Measurements from ENCODE around the gene TBC1D22B. TPM values are rescaled to one million over a fixed set of nuclear protein-coding genes. Genes with fewer than 3 reads are reported as not detected.

Gene TBC1D22B
- total RNA-seq, 4 donors from 2014 or later = 14.8 to 19.6 (median 17.6) TPM

DNA sequence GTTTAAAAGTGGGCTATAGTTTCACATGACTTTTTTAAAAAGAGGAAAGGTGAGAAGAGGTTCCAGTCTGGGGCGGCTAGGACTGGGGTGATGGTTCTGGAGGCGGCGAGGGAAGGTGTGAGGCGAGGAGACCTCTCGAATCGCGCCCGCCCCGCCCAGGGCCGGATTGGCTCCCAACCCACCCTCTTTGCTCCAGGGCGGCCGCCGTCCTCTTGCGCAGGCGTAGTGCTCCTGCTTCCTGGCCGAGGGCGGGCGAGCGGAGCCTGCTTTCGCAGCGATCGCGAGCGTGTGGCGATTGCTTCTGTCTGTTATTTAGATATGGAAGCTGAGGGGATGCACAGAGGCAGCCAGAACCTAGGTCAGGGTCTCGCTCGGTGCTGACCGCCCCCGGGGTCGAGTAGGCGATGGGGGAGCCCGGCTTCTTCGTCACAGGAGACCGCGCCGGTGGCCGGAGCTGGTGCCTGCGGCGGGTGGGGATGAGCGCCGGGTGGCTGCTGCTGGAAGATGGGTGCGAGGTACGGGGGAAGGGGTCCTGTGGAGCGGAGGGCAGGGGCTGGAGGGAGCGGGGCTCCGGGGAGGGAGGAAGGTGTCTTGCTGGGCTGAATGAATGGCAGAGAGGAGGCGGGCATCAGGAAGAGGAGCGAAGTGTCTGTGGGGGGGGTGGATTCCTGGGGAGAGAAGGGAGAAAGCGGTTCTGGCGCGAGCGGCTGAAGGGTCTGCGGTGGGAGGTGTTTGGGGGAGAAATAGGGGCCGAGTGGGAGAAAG, 96.4 kb downstream of the TBC1D22B start, which contains the start of gene RNF8:
TSS of gene RNF8 (plus strand) at position 223 of the 765 bp plus-strand sequence. CDS start at position 405, 182 bp downstream.
- DNase-seq (ENCODE audit: low spot score in 2 of 2) = peak; percentile 81 to 97
- intact Hi-C loops (cut with DNase I; ENCODE audit: low total_unique reads) = no loop called here
- WGBS, 2 donors = 0% methylated on average over 43 to 54 of the region's 54 CpGs
- TF ChIP-seq, protein P1, sequence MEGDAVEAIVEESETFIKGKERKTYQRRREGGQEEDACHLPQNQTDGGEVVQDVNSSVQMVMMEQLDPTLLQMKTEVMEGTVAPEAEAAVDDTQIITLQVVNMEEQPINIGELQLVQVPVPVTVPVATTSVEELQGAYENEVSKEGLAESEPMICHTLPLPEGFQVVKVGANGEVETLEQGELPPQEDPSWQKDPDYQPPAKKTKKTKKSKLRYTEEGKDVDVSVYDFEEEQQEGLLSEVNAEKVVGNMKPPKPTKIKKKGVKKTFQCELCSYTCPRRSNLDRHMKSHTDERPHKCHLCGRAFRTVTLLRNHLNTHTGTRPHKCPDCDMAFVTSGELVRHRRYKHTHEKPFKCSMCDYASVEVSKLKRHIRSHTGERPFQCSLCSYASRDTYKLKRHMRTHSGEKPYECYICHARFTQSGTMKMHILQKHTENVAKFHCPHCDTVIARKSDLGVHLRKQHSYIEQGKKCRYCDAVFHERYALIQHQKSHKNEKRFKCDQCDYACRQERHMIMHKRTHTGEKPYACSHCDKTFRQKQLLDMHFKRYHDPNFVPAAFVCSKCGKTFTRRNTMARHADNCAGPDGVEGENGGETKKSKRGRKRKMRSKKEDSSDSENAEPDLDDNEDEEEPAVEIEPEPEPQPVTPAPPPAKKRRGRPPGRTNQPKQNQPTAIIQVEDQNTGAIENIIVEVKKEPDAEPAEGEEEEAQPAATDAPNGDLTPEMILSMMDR (IDR thresholded peaks at IDR 0.05) = no peak
- TF ChIP-seq POLR2A (IDR thresholded peaks at IDR 0.05) = no peak
- peak within 1 kb of the TSS; percentile 99 for H3K4me3 ChIP-seq (ENCODE audit: low read depth, poor library complexity, severe bottlenecking)

DNA sequence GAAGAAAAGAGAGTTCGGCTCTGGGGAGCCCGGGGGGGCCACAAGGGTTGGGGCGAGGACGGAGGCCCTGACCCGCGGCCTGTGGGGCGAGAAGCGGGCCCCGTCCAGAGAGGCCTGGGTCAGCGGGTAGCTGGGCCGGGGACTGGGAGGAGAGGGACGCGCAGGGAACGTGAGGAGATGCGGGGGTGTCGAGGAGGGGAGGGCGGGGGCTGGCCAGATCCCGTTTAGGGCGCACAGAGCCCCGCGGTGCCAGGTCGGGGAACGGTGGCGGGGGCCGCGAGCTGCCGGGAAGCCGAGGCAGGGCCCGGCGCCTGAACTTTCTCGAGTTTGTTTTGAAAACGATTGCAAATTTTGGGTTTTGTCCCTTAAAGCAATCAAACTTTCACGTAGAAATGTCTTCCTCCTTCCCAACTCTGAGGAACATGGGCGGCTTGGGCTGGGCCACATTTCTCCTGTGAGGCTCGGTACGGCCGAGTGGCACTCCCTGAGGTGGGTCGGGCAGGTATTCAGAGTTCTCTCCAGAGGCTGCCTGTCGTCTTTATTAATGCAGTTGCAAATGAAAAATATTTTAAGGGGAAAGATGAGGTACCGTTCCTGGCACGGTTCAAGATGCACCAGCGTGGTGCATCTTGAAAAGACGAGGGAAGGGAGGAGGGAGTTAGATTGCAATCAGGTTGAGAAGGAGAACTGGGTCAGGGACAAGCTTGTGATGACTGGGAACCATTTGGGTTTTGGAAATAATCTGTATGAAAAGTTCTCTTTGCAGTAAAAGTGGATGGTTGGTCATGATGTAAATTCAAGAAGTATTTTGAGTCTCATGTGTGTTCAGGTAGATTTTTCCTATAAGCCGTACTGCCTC, 97.2 kb downstream of the TBC1D22B start:
- intact Hi-C loops (cut with DNase I; ENCODE audit: low total_unique reads) = no loop called here
- WGBS, 2 donors = 4 to 5% methylated on average over 44 of the region's 44 CpGs
- TF ChIP-seq, protein P1 (IDR thresholded peaks at IDR 0.05) = no peak
- TF ChIP-seq POLR2A (IDR thresholded peaks at IDR 0.05) = no peak
- peak overlapping the region; percentile 99 for H3K4me3 ChIP-seq (ENCODE audit: low read depth, poor library complexity, severe bottlenecking)
- no peak for DNase-seq (ENCODE audit: low spot score in 2 of 2)

DNA sequence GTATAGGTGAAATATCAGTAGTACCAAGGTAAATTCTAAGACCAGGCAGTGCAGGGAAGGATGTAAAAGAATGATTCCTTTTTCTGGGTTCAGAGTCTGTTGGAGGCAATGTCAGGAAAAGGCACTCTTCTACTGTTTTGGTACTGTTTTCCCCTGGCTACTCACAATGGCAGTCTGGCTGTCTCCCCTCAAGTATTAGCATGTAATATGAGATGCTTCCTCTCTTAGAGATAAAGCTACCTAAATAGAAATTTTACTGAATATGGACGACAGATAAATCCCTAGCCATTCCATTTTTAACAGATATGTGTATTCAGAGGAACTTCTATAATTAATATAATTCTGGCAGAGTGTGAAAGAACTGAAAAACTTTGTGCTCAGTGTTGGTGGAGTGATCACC, 99.7 kb downstream of the TBC1D22B start:
- TF ChIP-seq, protein P1 (IDR thresholded peaks at IDR 0.05) = no peak
- TF ChIP-seq POLR2A (IDR thresholded peaks at IDR 0.05) = no peak
- intact Hi-C loops (cut with DNase I; ENCODE audit: low total_unique reads) = no loop called here
- no peak for DNase-seq (ENCODE audit: low spot score in 2 of 2)
- H3K4me3 ChIP-seq (ENCODE audit: low read depth, poor library complexity, severe bottlenecking) = no peak overlapping the region
- 59 to 78% methylated on average over 1 of the region's 1 CpG for WGBS, 2 donors

DNA sequence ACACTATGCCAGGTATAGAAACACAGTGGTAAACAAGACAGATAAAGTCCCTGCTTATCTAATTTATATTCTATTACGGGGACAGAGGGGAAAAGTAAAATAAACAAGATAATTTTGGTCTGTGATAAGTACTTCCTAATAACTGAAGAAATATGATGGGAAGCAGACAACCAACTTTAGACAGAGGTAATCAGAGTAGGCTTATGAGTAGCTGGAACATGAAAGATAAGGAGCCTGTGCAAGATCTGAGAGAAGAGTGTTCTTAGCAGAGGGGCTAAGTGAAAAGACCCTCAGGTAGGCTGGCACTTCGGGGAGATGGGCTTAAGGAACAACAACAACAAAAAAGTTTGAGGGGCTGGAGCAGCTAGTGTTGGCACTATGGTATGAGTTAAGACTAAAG, 100.3 kb downstream of the TBC1D22B start:
- TF ChIP-seq POLR2A (IDR thresholded peaks at IDR 0.05) = no peak
- TF ChIP-seq, protein P1 (IDR thresholded peaks at IDR 0.05) = no peak
- DNase-seq (ENCODE audit: low spot score in 2 of 2) = no peak
- intact Hi-C loops (cut with DNase I; ENCODE audit: low total_unique reads) = no loop called here

DNA sequence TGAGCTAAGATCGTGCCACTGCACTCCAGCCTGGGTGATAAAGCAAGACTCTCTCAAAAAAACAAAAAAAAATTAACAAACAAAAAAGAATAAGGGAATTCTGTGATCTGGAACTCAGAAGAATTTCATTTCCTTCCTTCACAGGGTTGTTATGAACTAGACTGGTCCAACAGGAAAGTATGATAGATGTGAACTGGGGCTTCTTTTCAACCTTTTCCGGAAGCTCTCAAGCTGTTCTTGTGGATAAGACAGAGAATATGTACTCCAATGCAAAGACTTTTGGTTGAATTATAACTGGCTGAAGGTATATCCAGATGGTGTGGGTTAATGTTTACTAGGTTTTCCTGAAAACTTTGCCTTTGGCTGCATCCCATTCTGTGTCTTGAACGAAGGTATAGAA, 101.5 kb downstream of the TBC1D22B start:
- DNase-seq (ENCODE audit: low spot score in 2 of 2) = no peak
- H3K4me3 ChIP-seq (ENCODE audit: low read depth, poor library complexity, severe bottlenecking) = no peak overlapping the region
- TF ChIP-seq, protein P1 (IDR thresholded peaks at IDR 0.05) = no peak
- no peak for TF ChIP-seq POLR2A (IDR thresholded peaks at IDR 0.05)
- WGBS, 2 donors = 91 to 93% methylated on average over 3 of the region's 3 CpGs
- intact Hi-C loops (cut with DNase I; ENCODE audit: low total_unique reads) = no loop called here

More for the DNA sequence above, 100.3 kb downstream of the TBC1D22B start:
- WGBS, 2 donors = 91 to 93% methylated on average over 2 of the region's 2 CpGs
- no peak overlapping the region for H3K4me3 ChIP-seq (ENCODE audit: low read depth, poor library complexity, severe bottlenecking)

Data from lower leg skin (tissue), 4 donors.